Muscle of leg (tissue), 11 donors: ENCODE measurements around the gene SYT8. TPM values are rescaled to one million over a fixed set of nuclear protein-coding genes. Genes with fewer than 3 reads are reported as not detected.

Experiments
- DNase-seq: peaks from one replicate; pipeline ENCODE4 v3.0.0; 2013
- H3K27ac ChIP-seq: one replicate; pipeline ENCODE4 v1.5.1; 2013; ENCODE audit warnings: mild to moderate bottlenecking, low read length, control low read depth
- H3K27me3 ChIP-seq: one replicate; pipeline ENCODE4 v1.6.1; 2013; ENCODE audit warnings: low read length; ENCODE audit not compliant: control insufficient read depth, insufficient read depth
- H3K36me3 ChIP-seq: one replicate; pipeline ENCODE4 v1.6.1; 2013; ENCODE audit warnings: low read length; ENCODE audit not compliant: control insufficient read depth, insufficient read depth
- H3K4me1 ChIP-seq: one replicate; pipeline ENCODE4 v1.6.1; 2013; ENCODE audit warnings: low read length; ENCODE audit not compliant: control insufficient read depth, insufficient read depth
- H3K4me3 ChIP-seq: one replicate; pipeline ENCODE4 v1.5.1; 2013; ENCODE audit warnings: low read length, control low read depth
- H3K9me3 ChIP-seq: replicated peaks from 2 replicates; pipeline ENCODE4 v1.6.1; 2013; ENCODE audit warnings: low read depth, low read length; ENCODE audit not compliant: control insufficient read depth
- WGBS: methylation state at CpG from one replicate; pipeline ENCODE4 v1.1.5; 2013; ENCODE audit warnings: missing lambda C conversion rate; ENCODE audit not compliant: insufficient coverage; 5-methylcytosine and 5-hydroxymethylcytosine counted together
- polyA plus RNA-seq, 8 donors: library from polyadenylated mRNA; unstranded; fragments of 120-200 nt; gene quantifications; one replicate each; pipeline versions ENCODE4 v1.2.1 to v1.2.3, GENCODE V29; 2013; ENCODE audit warnings: inconsistent platforms in 1 of 8, low replicate concordance in 1 of 8; ENCODE audit not compliant: insufficient read length in 8 of 8, insufficient read depth in 1 of 8
- total RNA-seq: library from RNA; stranded (reverse); fragments of 120-200 nt; gene quantifications from one replicate; pipeline ENCODE4 v1.2.4, GENCODE V29; 2013

SYT8 gene
- total and polyA plus RNA-seq, 9 donors: 0.27 to 1.7 (median 0.76) TPM

GRCh38 chr11:1817000-1817399 lies 17.8 kb upstream of the SYT8 start:
- no peaks in the 10 kb centered on the region for H3K4me1 ChIP-seq
- H3K27ac ChIP-seq: no peak overlapping the region
- no peaks in the 10 kb centered on the region for H3K36me3 ChIP-seq
- DNase-seq: no peak
- H3K9me3 ChIP-seq: peaks cover 16% of the 10 kb centered on the region
- 67% methylated on average over 1 of the region's 5 CpGs for WGBS
- H3K27me3 ChIP-seq: peaks cover 6% of the 10 kb centered on the region
- H3K4me3 ChIP-seq: no peak overlapping the region

DNA sequence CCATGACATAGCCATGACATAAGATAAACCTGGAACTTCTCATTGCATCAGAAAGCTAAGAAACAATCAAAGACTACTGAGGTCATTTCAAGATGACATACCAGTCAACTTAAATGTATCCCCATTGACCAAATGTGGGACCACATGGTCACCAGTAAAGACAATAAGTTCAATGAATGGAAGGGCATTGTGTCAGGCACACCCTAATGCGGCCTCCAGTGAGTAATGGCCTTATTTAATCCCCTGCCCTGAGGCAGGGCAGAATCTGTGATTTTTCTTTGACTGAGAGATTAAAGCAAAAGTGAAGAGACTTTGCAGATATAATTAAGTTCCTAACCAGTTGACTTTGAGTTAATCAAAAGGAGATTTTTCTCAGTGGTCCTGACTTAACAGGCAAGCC lies 17.3 kb upstream of the SYT8 start:
- Histone ChIP-seq H3K4me1 (no peaks in the 10 kb centered on the region), H3K27me3 (peaks cover 5% of the 10 kb centered on the region), H3K27ac (no peak overlapping the region), H3K4me3 (no peak overlapping the region), H3K36me3 (no peaks in the 10 kb centered on the region), H3K9me3 (peaks cover 16% of the 10 kb centered on the region)
- WGBS: 92% methylated on average over 1 of the region's 1 CpG
- no peak for DNase-seq

DNA sequence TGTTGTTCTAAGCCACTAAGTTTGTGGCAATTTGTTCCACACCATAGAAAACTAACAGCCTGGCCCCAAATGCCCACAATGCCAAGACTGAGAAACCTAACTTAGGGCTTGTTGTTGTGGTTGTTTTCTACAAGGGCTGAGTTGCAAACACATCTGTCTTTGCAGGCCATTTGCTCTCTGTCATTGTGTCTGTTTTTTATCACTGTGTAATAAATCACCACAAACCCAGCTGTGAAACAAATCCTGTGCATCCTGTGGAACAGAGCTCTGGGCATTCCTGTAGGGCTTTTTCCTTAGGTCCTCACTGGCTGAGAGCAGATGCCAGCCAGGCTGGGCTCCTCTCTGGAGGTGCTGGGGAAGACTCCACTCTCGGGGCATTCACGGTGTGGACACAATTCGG lies 15.7 kb upstream of the SYT8 start:
- H3K27me3 ChIP-seq: peaks cover 7% of the 10 kb centered on the region
- WGBS: 37% methylated on average over 3 of the region's 3 CpGs
- H3K4me1 ChIP-seq: peaks cover 5% of the 10 kb centered on the region
- no peak for DNase-seq
- H3K9me3 ChIP-seq: peaks cover 16% of the 10 kb centered on the region
- H3K4me3 ChIP-seq: no peak overlapping the region
- H3K36me3 ChIP-seq: no peaks in the 10 kb centered on the region
- H3K27ac ChIP-seq: no peak overlapping the region

DNA sequence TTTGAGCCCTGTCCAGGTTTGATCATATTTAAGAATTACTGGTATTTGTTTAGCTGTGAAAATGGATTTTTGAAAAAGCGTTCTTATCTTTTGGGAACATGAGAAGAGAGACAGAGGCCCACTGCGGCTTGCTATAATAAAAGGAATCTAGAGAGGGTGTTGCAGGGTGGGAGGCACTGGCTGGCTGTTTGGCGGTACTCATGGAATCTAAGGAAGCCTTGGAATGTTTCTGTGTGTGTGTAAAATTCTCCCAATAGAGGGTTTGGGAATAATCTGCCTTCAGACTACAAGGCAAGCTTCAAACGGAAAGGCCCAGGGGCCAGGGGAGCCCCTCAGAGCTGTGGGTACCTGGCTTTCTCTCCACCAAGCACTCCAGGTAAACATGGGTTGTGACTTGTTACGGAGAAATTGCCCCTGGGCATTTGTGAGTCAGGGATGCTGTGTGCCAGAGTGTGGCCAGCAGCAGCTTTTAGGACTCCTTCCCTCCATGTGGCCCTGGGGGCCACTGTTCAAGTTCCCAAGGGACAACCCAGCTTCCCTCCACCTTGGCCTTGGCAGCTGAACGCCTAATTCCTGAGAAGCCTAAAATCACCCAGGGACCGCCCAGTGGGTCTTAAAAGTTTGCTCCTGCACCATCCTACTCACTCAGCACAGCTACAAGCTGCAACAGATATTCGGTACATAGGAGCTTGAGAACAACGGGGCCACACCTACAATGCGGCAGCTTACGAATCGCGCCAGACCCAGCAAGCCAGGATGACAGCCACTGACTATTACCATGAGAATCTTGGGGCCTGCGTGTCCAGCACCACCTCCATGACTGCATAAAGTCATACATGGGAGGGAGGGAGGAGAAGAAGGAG lies 14.1 kb upstream of the SYT8 start:
- Histone ChIP-seq H3K36me3 (no peaks in the 10 kb centered on the region), H3K9me3 (peaks cover 16% of the 10 kb centered on the region), H3K27me3 (peaks cover 7% of the 10 kb centered on the region), H3K27ac (no peak overlapping the region), H3K4me1 (peaks cover 17% of the 10 kb centered on the region), H3K4me3 (no peak overlapping the region)
- WGBS: 60% methylated on average over 5 of the region's 14 CpGs
- DNase-seq: no peak

DNA sequence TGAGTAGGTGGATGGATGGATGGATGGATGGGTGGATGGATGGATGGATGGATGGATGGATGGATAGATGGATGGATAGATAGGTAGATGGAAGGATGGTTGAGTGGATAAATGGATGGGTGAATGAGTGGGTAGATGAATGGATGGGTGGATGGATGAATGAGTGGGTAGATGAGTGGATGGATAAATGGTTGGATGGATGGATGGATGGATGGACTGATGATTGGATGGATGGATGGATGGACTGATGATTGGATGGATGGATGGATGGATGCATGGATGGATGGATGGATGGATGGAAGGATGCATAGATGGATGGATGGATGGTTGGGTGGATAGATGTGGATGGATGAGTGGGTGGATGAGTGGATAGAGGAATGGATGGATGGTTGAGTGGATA lies 13.2 kb upstream of the SYT8 start:
- Histone ChIP-seq H3K27me3 (peaks cover 7% of the 10 kb centered on the region), H3K4me3 (no peak overlapping the region), H3K4me1 (peaks cover 26% of the 10 kb centered on the region), H3K27ac (no peak overlapping the region), H3K9me3 (peaks cover 16% of the 10 kb centered on the region), H3K36me3 (no peaks in the 10 kb centered on the region)
- DNase-seq: no peak

GRCh38 chr11:1822648-1823375 lies 12.0 kb upstream of the SYT8 start:
- no peak for DNase-seq
- peaks cover 38% of the 10 kb centered on the region for H3K4me1 ChIP-seq
- no peak overlapping the region for H3K27ac ChIP-seq
- no peak overlapping the region for H3K4me3 ChIP-seq
- WGBS: 74% methylated on average over 4 of the region's 8 CpGs
- H3K27me3 ChIP-seq: peaks cover 4% of the 10 kb centered on the region
- H3K9me3 ChIP-seq: peaks cover 12% of the 10 kb centered on the region
- no peaks in the 10 kb centered on the region for H3K36me3 ChIP-seq

- H3K4me1 ChIP-seq: peaks cover 45% of the 10 kb centered on the region
- peaks cover 2% of the 10 kb centered on the region for H3K27me3 ChIP-seq
- DNase-seq: no peak
- H3K36me3 ChIP-seq: no peaks in the 10 kb centered on the region
- 95% methylated on average over 11 of the region's 19 CpGs for WGBS
- H3K9me3 ChIP-seq: peaks cover 6% of the 10 kb centered on the region
- H3K27ac ChIP-seq: no peak overlapping the region
- H3K4me3 ChIP-seq: no peak overlapping the region
Observed at GRCh38 chr11:1823376-1824220, 11.2 kb upstream of the SYT8 start.

GRCh38 chr11:1824221-1825038 lies 10.4 kb upstream of the SYT8 start:
- WGBS: 90% methylated on average over 23 of the region's 23 CpGs
- Histone ChIP-seq H3K9me3 (no peaks in the 10 kb centered on the region), H3K27me3 (peaks cover 2% of the 10 kb centered on the region), H3K36me3 (no peaks in the 10 kb centered on the region), H3K27ac (no peak overlapping the region), H3K4me3 (no peak overlapping the region), H3K4me1 (peaks cover 49% of the 10 kb centered on the region)
- no peak for DNase-seq

GRCh38 chr11:1825039-1825740 lies 9.6 kb upstream of the SYT8 start:
- Histone ChIP-seq H3K4me3 (no peak overlapping the region), H3K36me3 (no peaks in the 10 kb centered on the region), H3K27me3 (peaks cover 2% of the 10 kb centered on the region), H3K27ac (no peak overlapping the region), H3K9me3 (no peaks in the 10 kb centered on the region), H3K4me1 (peaks cover 53% of the 10 kb centered on the region)
- 46% methylated on average over 26 of the region's 26 CpGs for WGBS
- DNase-seq: no peak
